Inflammatory macrophage treated with lipopolysaccharide for 1 hour (primary cell): Measurements from ENCODE around the gene CYP27B1.
"Not testable (repeated sequence)": the region's sequence is repeated elsewhere in the genome, so short reads cannot be mapped to it uniquely, and the experiment has no call there.

Experiments used
- DNase-seq, 2 donors: peaks; one replicate each; pipeline ENCODE4 v3.0.0-alpha.2; 2020 to 2022

The CYP27B1 gene

GRCh38 chr12:57719777-57720605 lies 46.9 kb downstream of the CYP27B1 start:
- DNase-seq: no peak

- DNase-seq: no peak
Observed at GRCh38 chr12:57718641-57719528, 48.0 kb downstream of the CYP27B1 start.

GRCh38 chr12:57717846-57718640 lies 48.8 kb downstream of the CYP27B1 start:
- DNase-seq: no peak

GRCh38 chr12:57717131-57717530 lies 49.7 kb downstream of the CYP27B1 start:
- DNase-seq: no peak

- DNase-seq: no peak
Observed at GRCh38 chr12:57716305-57716704, 50.6 kb downstream of the CYP27B1 start.

GRCh38 chr12:57715786-57716185 lies 51.1 kb downstream of the CYP27B1 start:
- no peak for DNase-seq

- DNase-seq: not testable (repeated sequence)
Observed at GRCh38 chr12:57715036-57715748, 51.7 kb downstream of the CYP27B1 start.

GRCh38 chr12:57713209-57713608 lies 53.7 kb downstream of the CYP27B1 start:
- DNase-seq: no peak

- DNase-seq: no peak
Observed at GRCh38 chr12:57712701-57713100, 54.2 kb downstream of the CYP27B1 start.
